ENCODE measurements around the gene LRRC4.

The LRRC4 gene

GRCh38 chr7:128030263-128030653, 979 bp downstream of the LRRC4 start:
- DNase-seq, result no peak

GRCh38 chr7:128029405-128029995, 1.7 kb downstream of the LRRC4 start:
- no peak for DNase-seq

- DNase-seq, result no peak
These were observed 3.7 kb downstream of the LRRC4 start for GRCh38 chr7:128027485-128027980.

GRCh38 chr7:128026551-128026950, 4.7 kb downstream of the LRRC4 start:
- DNase-seq, result no peak

GRCh38 chr7:128025819-128026218, 5.4 kb downstream of the LRRC4 start:
- no peak for DNase-seq

- no peak for DNase-seq
These were observed 5.9 kb downstream of the LRRC4 start for GRCh38 chr7:128025380-128025779.

GRCh38 chr7:128024151-128024550, 7.1 kb downstream of the LRRC4 start:
- DNase-seq, result no peak

- DNase-seq, result no peak
These were observed 8.4 kb downstream of the LRRC4 start for GRCh38 chr7:128022631-128023532.

- no peak for DNase-seq
These were observed 9.9 kb downstream of the LRRC4 start for GRCh38 chr7:128021366-128021765.

GRCh38 chr7:128020159-128020558, 11.1 kb downstream of the LRRC4 start:
- DNase-seq, result no peak

- no peak for DNase-seq
These were observed 11.9 kb downstream of the LRRC4 start for GRCh38 chr7:128019288-128019687.

GRCh38 chr7:128017862-128018845, 13.1 kb downstream of the LRRC4 start:
- no peak for DNase-seq

GRCh38 chr7:128017460-128017859, 13.8 kb downstream of the LRRC4 start:
- no peak for DNase-seq

GRCh38 chr7:128014811-128015210, 16.4 kb downstream of the LRRC4 start:
- DNase-seq, result no peak

- DNase-seq, result no peak
These were observed 20.0 kb downstream of the LRRC4 start for GRCh38 chr7:128011131-128011661.

- no peak for DNase-seq
These were observed 20.7 kb downstream of the LRRC4 start for GRCh38 chr7:128010391-128011127.

GRCh38 chr7:128008744-128009143, 22.5 kb downstream of the LRRC4 start:
- DNase-seq, result no peak

- DNase-seq, result no peak
These were observed 23.1 kb downstream of the LRRC4 start for GRCh38 chr7:128008141-128008540.

GRCh38 chr7:128007303-128007680, 23.9 kb downstream of the LRRC4 start:
- no peak for DNase-seq

- no peak for DNase-seq
These were observed 24.5 kb downstream of the LRRC4 start for GRCh38 chr7:128006550-128007302.

- no peak for DNase-seq
These were observed 25.5 kb downstream of the LRRC4 start for GRCh38 chr7:128005759-128006159.

Data from NK-92 treated with Interleukin-12 subunit alpha and Interleukin-12 subunit beta, amount 100 ng/mL, for 24 hours (cell line).